Esophagus squamous epithelium (tissue), 5 donors: ENCODE results near the gene RASGRP2. TPM values are rescaled to one million over a fixed set of nuclear protein-coding genes. Genes with fewer than 3 reads are reported as not detected.
A peak's percentile ranks its signal among the peaks of the same experiment; 100 is the strongest.

Experiments used
- DNase-seq: peaks from one replicate; lab custom pipeline; 2025; lab: John Stamatoyannopoulos, UW
- H3K27ac ChIP-seq, 4 donors: fragments of 200-600 bp; sonication (generic); one replicate each; pipeline ENCODE4 v1.5.1; 2016 to 2019; ENCODE audit warnings: mild to moderate bottlenecking in 1 of 4
- H3K27me3 ChIP-seq, 4 donors: fragments of 200-600 bp; sonication (generic); 1 replicate in 3 of 4; 2 replicates in 1 of 4; pipeline versions ENCODE4 v1.5.1 to v1.6.0; 2017 to 2021; ENCODE audit warnings: antibody characterized with exemption in 1 of 4
- H3K36me3 ChIP-seq, 3 donors: fragments of 200-600 bp; sonication (generic); one replicate each; pipeline ENCODE4 v1.5.1; 2016 to 2019
- H3K4me1 ChIP-seq, 3 donors: fragments of 200-600 bp; sonication (generic); one replicate each; pipeline ENCODE4 v1.5.1; 2017 to 2019
- H3K4me3 ChIP-seq, 4 donors: fragments of 200-600 bp; sonication (generic); 1 replicate in 3 of 4; 2 replicates in 1 of 4; pipeline ENCODE4 v1.5.1; 2016 to 2019; ENCODE audit warnings: mild to moderate bottlenecking in 2 of 4, moderate library complexity in 1 of 4
- H3K9me3 ChIP-seq, 3 donors: fragments of 200-600 bp; sonication (generic); one replicate each; pipeline ENCODE4 v1.5.1; 2016 to 2019
- CTCF ChIP-seq, 6 experiments: fragments of 450-650 bp in 4 of 6; fragments of 200-600 bp in 2 of 6; sonication (generic) in 2 of 6; IDR thresholded peaks; one replicate each; pipeline ENCODE4 v1.5.1; 2016 to 2019; ENCODE audit warnings: antibody characterized with exemption in 6 of 6, mild to moderate bottlenecking in 4 of 6, moderate library complexity in 4 of 6
- POLR2A ChIP-seq, 4 donors: fragments of 450-650 bp; IDR thresholded peaks; one replicate each; pipeline ENCODE4 v1.6.1; 2017; ENCODE audit warnings: antibody characterized with exemption in 4 of 4, mild to moderate bottlenecking in 4 of 4, moderate library complexity in 3 of 4
- whole genome bisulfite sequencing, 2 donors: methylation state at CpG; one replicate each; pipeline ENCODE4 v1.1.5; 2018; 5-methylcytosine and 5-hydroxymethylcytosine counted together
- intact Hi-C: fragments of 100-400 bp; cut with DNase I; formaldehyde crosslinking; loops from one replicate; pipeline ENCODE4 v1.15.0; 2022
- total RNA-seq, 4 donors: library from RNA; depleted of rRNA; stranded (reverse); fragments of >200 nt; gene quantifications; one replicate each; pipeline ENCODE4 v1.1.0, GENCODE V29; 2016
- donor health status: DM: yes; HTN: yes; CAD: no.

Gene RASGRP2
- total RNA-seq, 4 donors from 2014 or later: 2.6 to 13.2 (median 4.9) TPM

- Histone ChIP-seq H3K27ac (peak overlapping the region; percentile 99 to 100 (median 100)), H3K27me3 (no peaks in the 10 kb centered on the region), H3K4me1 (peaks cover 21 to 65% (median 36%) of the 10 kb centered on the region in 3 donors), H3K36me3 (peaks cover 24 to 50% (median 36%) of the 10 kb centered on the region in 3 donors), H3K9me3 (no peaks in the 10 kb centered on the region), H3K4me3 (peak overlapping the region; percentile 86 to 99 (median 94))
- 17 to 18% methylated on average over 3 of the region's 3 CpGs for WGBS, 2 donors
- DNase-seq: no peak
- intact Hi-C loops: no loop called here
- TF ChIP-seq POLR2A (IDR thresholded peaks at IDR 0.05) (no peak), CTCF (IDR thresholded peaks at IDR 0.05) (no peak)
Measured at GRCh38 chr11:64776875-64777274, 32.9 kb upstream of the RASGRP2 start.

- Histone ChIP-seq H3K9me3 (no peaks in the 10 kb centered on the region), H3K4me1 (peaks cover 21 to 69% (median 36%) of the 10 kb centered on the region in 3 donors), H3K36me3 (peaks cover 27 to 55% (median 36%) of the 10 kb centered on the region in 3 donors), H3K27me3 (no peaks in the 10 kb centered on the region), H3K27ac (peak overlapping the region in 2 of 4 donors; percentile 99 to 100), H3K4me3 (peak overlapping the region; percentile 86 to 99 (median 94))
- no peak for DNase-seq
- TF ChIP-seq CTCF (IDR thresholded peaks at IDR 0.05): no peak
- intact Hi-C loops: no loop called here
- WGBS, 2 donors: 42 to 54% methylated on average over 6 of the region's 6 CpGs
Measured at GRCh38 chr11:64776425-64776824, 32.5 kb upstream of the RASGRP2 start.

- intact Hi-C loops: no loop called here
- TF ChIP-seq POLR2A (IDR thresholded peaks at IDR 0.05) (no peak), CTCF (IDR thresholded peaks at IDR 0.05) (no peak)
- H3K4me1 ChIP-seq: peaks cover 15 to 72% (median 30%) of the 10 kb centered on the region in 3 donors
Measured at GRCh38 chr11:64774144-64774543, 30.2 kb upstream of the RASGRP2 start.

GRCh38 chr11:64772303-64773018 is 28.5 kb upstream of the RASGRP2 start:
- H3K4me1 ChIP-seq: peaks cover 15 to 82% (median 30%) of the 10 kb centered on the region in 3 donors
- no peak for DNase-seq
- no peaks in the 10 kb centered on the region for H3K9me3 ChIP-seq
- peaks cover 62 to 94% (median 74%) of the 10 kb centered on the region in 3 donors for H3K36me3 ChIP-seq
- H3K4me3 ChIP-seq: no peak overlapping the region
- 42 to 57% methylated on average over 3 of the region's 3 CpGs for whole genome bisulfite sequencing, 2 donors
- no peaks in the 10 kb centered on the region for H3K27me3 ChIP-seq
- intact Hi-C loops: no loop called here
- TF ChIP-seq POLR2A (IDR thresholded peaks at IDR 0.05) (no peak), CTCF (IDR thresholded peaks at IDR 0.05) (no peak)
- H3K27ac ChIP-seq: peak overlapping the region in 3 of 4 donors; percentile 11 to 54 (median 46)

More at GRCh38 chr11:64774144-64774543, 30.2 kb upstream of the RASGRP2 start:
- H3K27ac ChIP-seq: no peak overlapping the region
- H3K27me3 ChIP-seq: no peaks in the 10 kb centered on the region
- no peak overlapping the region for H3K4me3 ChIP-seq
- WGBS, 2 donors: 71 to 78% methylated on average over 5 of the region's 5 CpGs
- no peaks in the 10 kb centered on the region for H3K9me3 ChIP-seq
- DNase-seq: no peak
- peaks cover 45 to 78% (median 57%) of the 10 kb centered on the region in 3 donors for H3K36me3 ChIP-seq

- H3K27ac ChIP-seq: peak overlapping the region in 2 of 4 donors; percentile 46 to 54
- TF ChIP-seq CTCF (IDR thresholded peaks at IDR 0.05): no peak
- no peak for TF ChIP-seq POLR2A (IDR thresholded peaks at IDR 0.05)
- intact Hi-C loops: no loop called here
- 71 to 72% methylated on average over 2 of the region's 2 CpGs for WGBS, 2 donors
- H3K36me3 ChIP-seq: peaks cover 68 to 100% (median 80%) of the 10 kb centered on the region in 3 donors
- no peaks in the 10 kb centered on the region for H3K9me3 ChIP-seq
- H3K4me1 ChIP-seq: peaks cover 9 to 82% (median 26%) of the 10 kb centered on the region in 3 donors
- H3K4me3 ChIP-seq: no peak overlapping the region
- no peak for DNase-seq
- H3K27me3 ChIP-seq: no peaks in the 10 kb centered on the region
Measured at GRCh38 chr11:64771861-64772260, 27.9 kb upstream of the RASGRP2 start.
